ENCODE data around the gene HIBCH.

DNA sequence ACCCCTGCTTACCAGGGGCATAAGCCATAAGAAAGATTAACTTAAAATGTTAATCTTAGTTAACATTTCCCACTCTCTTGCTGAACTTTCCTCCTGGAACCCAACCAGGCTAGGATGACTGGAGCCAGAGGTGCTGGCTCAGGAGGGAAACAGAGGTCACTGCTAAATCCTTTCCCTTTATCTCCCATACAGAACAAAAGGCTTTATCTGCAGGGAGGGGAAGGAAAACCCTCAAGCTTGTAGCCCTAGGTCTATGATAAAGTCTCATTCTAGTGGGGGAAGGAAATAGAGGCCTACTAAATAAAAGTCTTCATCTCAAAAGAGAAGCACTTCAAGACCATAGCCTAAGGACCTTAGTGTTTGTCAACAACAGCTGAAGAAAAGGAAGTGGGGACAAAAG lies 18.6 kb downstream of the HIBCH start:
- TF ChIP-seq ZFX (CRISPR knock-in tag; IDR thresholded peaks at IDR 0.05): no peak
- TF ChIP-seq, protein P1, sequence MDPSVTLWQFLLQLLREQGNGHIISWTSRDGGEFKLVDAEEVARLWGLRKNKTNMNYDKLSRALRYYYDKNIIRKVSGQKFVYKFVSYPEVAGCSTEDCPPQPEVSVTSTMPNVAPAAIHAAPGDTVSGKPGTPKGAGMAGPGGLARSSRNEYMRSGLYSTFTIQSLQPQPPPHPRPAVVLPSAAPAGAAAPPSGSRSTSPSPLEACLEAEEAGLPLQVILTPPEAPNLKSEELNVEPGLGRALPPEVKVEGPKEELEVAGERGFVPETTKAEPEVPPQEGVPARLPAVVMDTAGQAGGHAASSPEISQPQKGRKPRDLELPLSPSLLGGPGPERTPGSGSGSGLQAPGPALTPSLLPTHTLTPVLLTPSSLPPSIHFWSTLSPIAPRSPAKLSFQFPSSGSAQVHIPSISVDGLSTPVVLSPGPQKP (CRISPR knock-in tag; IDR thresholded peaks at IDR 0.05): no peak
- TF ChIP-seq, protein P2, sequence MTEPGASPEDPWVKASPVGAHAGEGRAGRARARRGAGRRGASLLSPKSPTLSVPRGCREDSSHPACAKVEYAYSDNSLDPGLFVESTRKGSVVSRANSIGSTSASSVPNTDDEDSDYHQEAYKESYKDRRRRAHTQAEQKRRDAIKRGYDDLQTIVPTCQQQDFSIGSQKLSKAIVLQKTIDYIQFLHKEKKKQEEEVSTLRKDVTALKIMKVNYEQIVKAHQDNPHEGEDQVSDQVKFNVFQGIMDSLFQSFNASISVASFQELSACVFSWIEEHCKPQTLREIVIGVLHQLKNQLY (CRISPR knock-in tag; conservative IDR thresholded peaks at IDR 0.05): no peak
- TF ChIP-seq, protein P3, sequence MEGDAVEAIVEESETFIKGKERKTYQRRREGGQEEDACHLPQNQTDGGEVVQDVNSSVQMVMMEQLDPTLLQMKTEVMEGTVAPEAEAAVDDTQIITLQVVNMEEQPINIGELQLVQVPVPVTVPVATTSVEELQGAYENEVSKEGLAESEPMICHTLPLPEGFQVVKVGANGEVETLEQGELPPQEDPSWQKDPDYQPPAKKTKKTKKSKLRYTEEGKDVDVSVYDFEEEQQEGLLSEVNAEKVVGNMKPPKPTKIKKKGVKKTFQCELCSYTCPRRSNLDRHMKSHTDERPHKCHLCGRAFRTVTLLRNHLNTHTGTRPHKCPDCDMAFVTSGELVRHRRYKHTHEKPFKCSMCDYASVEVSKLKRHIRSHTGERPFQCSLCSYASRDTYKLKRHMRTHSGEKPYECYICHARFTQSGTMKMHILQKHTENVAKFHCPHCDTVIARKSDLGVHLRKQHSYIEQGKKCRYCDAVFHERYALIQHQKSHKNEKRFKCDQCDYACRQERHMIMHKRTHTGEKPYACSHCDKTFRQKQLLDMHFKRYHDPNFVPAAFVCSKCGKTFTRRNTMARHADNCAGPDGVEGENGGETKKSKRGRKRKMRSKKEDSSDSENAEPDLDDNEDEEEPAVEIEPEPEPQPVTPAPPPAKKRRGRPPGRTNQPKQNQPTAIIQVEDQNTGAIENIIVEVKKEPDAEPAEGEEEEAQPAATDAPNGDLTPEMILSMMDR (IDR thresholded peaks at IDR 0.05 in 2 of 3, conservative IDR thresholded peaks at IDR 0.05 in 1 of 3; ENCODE audit: insufficient read depth in 2 of 3, low read depth in 1 of 3, low read length in 3 of 3): no peak
- no peak for TF ChIP-seq SMAD4 (CRISPR knock-in tag; conservative IDR thresholded peaks at IDR 0.05)

All from K562 (cell line).